NCI-H82 treated with DMSO at 0.1 percent for 48 hours (cell line): ENCODE measurements around the gene SNN.

ENCODE experiments used
- DNase-seq: peaks from one replicate; lab custom pipeline; 2025; ENCODE audit not compliant: unreplicated experiment; lab: John Stamatoyannopoulos, UW

The SNN gene

GRCh38 chr16:11667824-11668622 is at the start of gene SNN:
Gene SNN (plus strand): TSS chr16:11668455. CDS start chr16:11676060, 7,605 bp downstream.
- peak; percentile 39 for DNase-seq

- DNase-seq, result no peak
Observed at GRCh38 chr16:11619327-11619851, 48.9 kb upstream of the SNN start.

- no peak for DNase-seq
Observed at GRCh38 chr16:11620243-11621003, 47.8 kb upstream of the SNN start.

- no peak for DNase-seq
Observed at GRCh38 chr16:11621539-11621919, 46.7 kb upstream of the SNN start.

- no peak for DNase-seq
Observed at GRCh38 chr16:11621920-11622651, 46.2 kb upstream of the SNN start.

GRCh38 chr16:11624205-11624604 is 44.0 kb upstream of the SNN start:
- no peak for DNase-seq

- DNase-seq, result no peak
Observed at GRCh38 chr16:11624636-11625607, 43.3 kb upstream of the SNN start.

GRCh38 chr16:11625769-11626168 is 42.5 kb upstream of the SNN start:
- DNase-seq, result no peak

- DNase-seq, result no peak
Observed at GRCh38 chr16:11626657-11627291, 41.5 kb upstream of the SNN start.

GRCh38 chr16:11627292-11627663 is 41.0 kb upstream of the SNN start:
- no peak for DNase-seq

GRCh38 chr16:11627822-11628457 is 40.3 kb upstream of the SNN start:
- DNase-seq, result no peak

- no peak for DNase-seq
Observed at GRCh38 chr16:11629071-11630030, 38.9 kb upstream of the SNN start.

- no peak for DNase-seq
Observed at GRCh38 chr16:11630046-11630767, 38.0 kb upstream of the SNN start.

GRCh38 chr16:11630768-11631056 is 37.5 kb upstream of the SNN start:
- no peak for DNase-seq

- DNase-seq, result no peak
Observed at GRCh38 chr16:11631214-11631613, 37.0 kb upstream of the SNN start.

- DNase-seq, result no peak
Observed at GRCh38 chr16:11632455-11632939, 35.8 kb upstream of the SNN start.

GRCh38 chr16:11633113-11633512 is 35.1 kb upstream of the SNN start:
- no peak for DNase-seq

GRCh38 chr16:11634312-11634711 is 33.9 kb upstream of the SNN start:
- no peak for DNase-seq
